ELR (cell line): ENCODE results near the gene SIAE.

ENCODE experiments used
- DNase-seq: peaks from one replicate; pipeline ENCODE4 v3.0.0-alpha.2; 2015; ENCODE audit warnings: low read depth

The SIAE gene

GRCh38 chr11:124663861-124664260 lies 9.7 kb downstream of the SIAE start:
- no peak for DNase-seq

- no peak for DNase-seq
These were observed 11.4 kb downstream of the SIAE start for GRCh38 chr11:124662106-124662505.

- no peak for DNase-seq
These were observed 12.0 kb downstream of the SIAE start for GRCh38 chr11:124661553-124661952.

- no peak for DNase-seq
These were observed 14.6 kb downstream of the SIAE start for GRCh38 chr11:124658986-124659385.

- no peak for DNase-seq
These were observed 15.0 kb downstream of the SIAE start for GRCh38 chr11:124658501-124658900.

GRCh38 chr11:124657904-124658303 lies 15.6 kb downstream of the SIAE start:
- no peak for DNase-seq

GRCh38 chr11:124656774-124657630 lies 16.5 kb downstream of the SIAE start:
- no peak for DNase-seq

- DNase-seq: no peak
These were observed 24.9 kb downstream of the SIAE start for GRCh38 chr11:124648610-124649009.

GRCh38 chr11:124646148-124646547 lies 27.4 kb downstream of the SIAE start:
- DNase-seq: no peak

GRCh38 chr11:124644426-124645280 lies 28.9 kb downstream of the SIAE start:
- DNase-seq: peak; percentile 81

- DNase-seq: peak; percentile 70
These were observed 29.7 kb downstream of the SIAE start for GRCh38 chr11:124643605-124644425.

GRCh38 chr11:124643042-124643604 lies 30.4 kb downstream of the SIAE start:
- DNase-seq: no peak

GRCh38 chr11:124642628-124643027 lies 30.9 kb downstream of the SIAE start:
- no peak for DNase-seq

GRCh38 chr11:124640666-124641065 lies 32.9 kb downstream of the SIAE start:
- DNase-seq: no peak

GRCh38 chr11:124639186-124639585 lies 34.4 kb downstream of the SIAE start:
- no peak for DNase-seq

GRCh38 chr11:124638500-124638899 lies 35.0 kb downstream of the SIAE start:
- no peak for DNase-seq

- DNase-seq: no peak
These were observed 37.6 kb downstream of the SIAE start for GRCh38 chr11:124635932-124636331.

- DNase-seq: peak; percentile 46
These were observed 40.2 kb downstream of the SIAE start for GRCh38 chr11:124633355-124633754.

GRCh38 chr11:124629961-124630360 lies 43.6 kb downstream of the SIAE start:
- DNase-seq: no peak

- no peak for DNase-seq
These were observed 46.0 kb downstream of the SIAE start for GRCh38 chr11:124627546-124627945.

GRCh38 chr11:124625504-124626168 lies 47.9 kb downstream of the SIAE start:
- no peak for DNase-seq
